Osteoblast (primary cell): Measurements from ENCODE around the gene CTDSPL2. TPM values are rescaled to one million over a fixed set of nuclear protein-coding genes. Genes with fewer than 3 reads are reported as not detected.
"Not testable (repeated sequence)": the region's sequence is repeated elsewhere in the genome, so short reads cannot be mapped to it uniquely, and the experiment has no call there.

Experiments
- DNase-seq: peaks from one replicate; pipeline ENCODE4 v3.0.0; 2011; ENCODE audit warnings: low spot score, mixed read lengths; ENCODE audit not compliant: insufficient read length; ENCODE audit errors: missing footprints
- H2AFZ ChIP-seq: 2 replicates; pipeline ENCODE4 v1.6.0; 2011; ENCODE audit warnings: mild to moderate bottlenecking, low read length
- H3K27ac ChIP-seq: 2 replicates; pipeline ENCODE4 v1.5.1; 2011; ENCODE audit warnings: mild to moderate bottlenecking, low read depth, low read length, moderate library complexity
- H3K27me3 ChIP-seq: 2 replicates; pipeline ENCODE4 v1.6.0; 2012; ENCODE audit warnings: mild to moderate bottlenecking, control low read depth, inconsistent platforms, low read length, moderate library complexity; ENCODE audit not compliant: insufficient read depth
- H3K36me3 ChIP-seq: 2 replicates; pipeline ENCODE4 v1.5.1; 2011; ENCODE audit warnings: mild to moderate bottlenecking, low read length, control low read depth, moderate library complexity; ENCODE audit not compliant: insufficient read depth
- H3K4me1 ChIP-seq: 2 replicates; pipeline ENCODE4 v1.5.1; 2011; ENCODE audit warnings: mild to moderate bottlenecking, low read length, control low read depth, moderate library complexity; ENCODE audit not compliant: insufficient read depth
- H3K4me2 ChIP-seq: 2 replicates; pipeline ENCODE4 v1.6.0; 2011; ENCODE audit warnings: mild to moderate bottlenecking, low read length; ENCODE audit not compliant: insufficient read depth
- H3K4me3 ChIP-seq: fragments of 200-600 bp; sonication (generic); 3 replicates; pipeline ENCODE4 v1.5.1; 2012; ENCODE audit warnings: mild to moderate bottlenecking, low read length, inconsistent platforms; ENCODE audit not compliant: insufficient read depth
- H3K79me2 ChIP-seq: 2 replicates; pipeline ENCODE4 v1.6.0; 2012; ENCODE audit warnings: mild to moderate bottlenecking, low read length, control low read depth, inconsistent platforms; ENCODE audit not compliant: insufficient read depth
- H3K9me3 ChIP-seq: 2 replicates; pipeline ENCODE4 v1.5.1; 2011; ENCODE audit warnings: low read depth, low read length, control low read depth
- H4K20me1 ChIP-seq: 2 replicates; pipeline ENCODE4 v1.6.0; 2012; ENCODE audit warnings: mild to moderate bottlenecking, low read length, control low read depth; ENCODE audit not compliant: insufficient read depth
- total RNA-seq: library from RNA; depleted of rRNA; stranded (reverse); fragments of >200 nt; gene quantifications from 2 replicates; pipeline ENCODE4 v1.2.3, GENCODE V29; 2012
- TF ChIP-seq, protein P1 (sequence below): IDR thresholded peaks from 2 replicates; pipeline ENCODE4 v1.5.1; 2011; ENCODE audit warnings: mild to moderate bottlenecking, low read depth, low read length, moderate library complexity; ENCODE audit errors: extremely low read depth

The CTDSPL2 gene
- total RNA-seq, 1 donor, result 75.3 TPM

DNA sequence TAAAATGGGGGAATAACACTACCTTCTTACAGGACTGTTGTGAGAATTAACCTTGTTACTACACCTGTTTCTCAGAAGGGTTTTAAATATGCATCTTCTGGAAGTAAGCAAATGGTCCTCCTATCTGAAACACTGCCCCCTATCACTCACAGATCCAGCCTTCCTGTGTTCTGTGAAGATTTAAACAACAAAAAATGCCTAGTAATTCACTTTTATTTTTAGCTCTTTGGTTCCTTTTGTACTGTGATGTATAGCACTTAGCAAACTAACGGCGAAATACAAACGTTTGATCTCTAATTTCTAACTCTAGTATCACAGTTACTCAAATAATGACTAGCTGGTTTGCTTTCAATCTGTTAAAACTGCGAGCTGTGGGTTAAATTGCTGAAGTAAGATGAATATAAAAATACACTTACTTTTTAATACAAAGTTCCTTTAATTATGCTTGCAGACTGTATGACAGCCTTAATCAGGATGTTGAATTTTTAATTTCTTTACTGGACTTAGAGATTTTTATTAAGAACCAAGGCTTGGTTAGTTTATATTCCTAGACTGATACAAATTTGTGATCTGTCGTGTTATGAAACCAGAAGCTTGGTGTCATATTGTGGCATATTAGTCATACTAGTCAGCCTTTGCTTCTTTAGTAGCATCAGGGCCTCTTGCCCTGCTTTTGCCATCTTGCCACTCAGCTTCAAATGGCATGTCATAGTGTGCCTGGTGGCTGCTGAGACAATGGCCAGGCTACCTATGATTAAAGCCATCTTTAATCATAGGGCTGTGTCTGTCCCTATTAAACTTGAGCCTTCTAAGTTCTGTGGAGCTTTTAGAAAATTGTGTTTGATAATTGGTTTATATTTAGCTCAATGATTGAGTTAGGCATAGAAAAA lies 118.7 kb downstream of the CTDSPL2 start:
- no peaks in the 10 kb centered on the region for H3K9me3 ChIP-seq
- H3K27me3 ChIP-seq, result no peaks in the 10 kb centered on the region
- DNase-seq, result peak; percentile 87
- H3K27ac ChIP-seq, result peak overlapping the region; percentile 37
- H3K36me3 ChIP-seq, result peaks cover 13% of the 10 kb centered on the region
- no peak overlapping the region for H2AFZ ChIP-seq
- H4K20me1 ChIP-seq, result peaks cover 33% of the 10 kb centered on the region
- peak overlapping the region; percentile 12 for H3K4me2 ChIP-seq
- no peak overlapping the region for H3K4me3 ChIP-seq
- peaks cover 31% of the 10 kb centered on the region for H3K4me1 ChIP-seq
- peaks cover 97% of the 10 kb centered on the region for H3K79me2 ChIP-seq
- TF ChIP-seq, protein P1, sequence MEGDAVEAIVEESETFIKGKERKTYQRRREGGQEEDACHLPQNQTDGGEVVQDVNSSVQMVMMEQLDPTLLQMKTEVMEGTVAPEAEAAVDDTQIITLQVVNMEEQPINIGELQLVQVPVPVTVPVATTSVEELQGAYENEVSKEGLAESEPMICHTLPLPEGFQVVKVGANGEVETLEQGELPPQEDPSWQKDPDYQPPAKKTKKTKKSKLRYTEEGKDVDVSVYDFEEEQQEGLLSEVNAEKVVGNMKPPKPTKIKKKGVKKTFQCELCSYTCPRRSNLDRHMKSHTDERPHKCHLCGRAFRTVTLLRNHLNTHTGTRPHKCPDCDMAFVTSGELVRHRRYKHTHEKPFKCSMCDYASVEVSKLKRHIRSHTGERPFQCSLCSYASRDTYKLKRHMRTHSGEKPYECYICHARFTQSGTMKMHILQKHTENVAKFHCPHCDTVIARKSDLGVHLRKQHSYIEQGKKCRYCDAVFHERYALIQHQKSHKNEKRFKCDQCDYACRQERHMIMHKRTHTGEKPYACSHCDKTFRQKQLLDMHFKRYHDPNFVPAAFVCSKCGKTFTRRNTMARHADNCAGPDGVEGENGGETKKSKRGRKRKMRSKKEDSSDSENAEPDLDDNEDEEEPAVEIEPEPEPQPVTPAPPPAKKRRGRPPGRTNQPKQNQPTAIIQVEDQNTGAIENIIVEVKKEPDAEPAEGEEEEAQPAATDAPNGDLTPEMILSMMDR, result peak; percentile 49

- H3K27me3 ChIP-seq, result not testable (repeated sequence)
- Histone ChIP-seq H3K36me3 (peaks cover 30% of the 10 kb centered on the region), H4K20me1 (peaks cover 20% of the 10 kb centered on the region)
These were observed 121.7 kb downstream of the CTDSPL2 start for GRCh38 chr15:44549152-44549551.

DNA sequence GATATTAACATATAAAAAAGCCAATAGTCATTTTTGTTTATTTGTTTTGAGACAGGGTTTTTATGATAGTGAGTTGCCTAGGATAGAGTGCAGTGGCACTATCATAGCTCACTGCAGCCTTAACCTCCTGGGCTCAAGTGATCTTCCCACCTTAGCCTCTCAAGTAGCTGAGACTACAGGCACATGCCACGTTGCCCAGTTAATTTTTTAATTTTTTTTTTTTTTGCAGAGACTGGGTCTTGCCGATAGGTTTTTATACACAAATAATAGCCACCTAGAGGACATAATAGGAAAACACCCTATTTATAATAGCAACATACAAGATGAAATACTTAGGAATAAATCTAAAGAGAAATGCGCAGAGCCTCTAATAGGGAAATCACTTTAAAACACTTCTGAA lies 122.8 kb downstream of the CTDSPL2 start:
- Histone ChIP-seq H3K36me3 (peaks cover 41% of the 10 kb centered on the region), H4K20me1 (peaks cover 18% of the 10 kb centered on the region)

More at GRCh38 chr15:44549152-44549551, 121.7 kb downstream of the CTDSPL2 start:
- H3K4me2 ChIP-seq, H3K9me3 ChIP-seq, H3K27ac ChIP-seq, H2AFZ ChIP-seq, H3K4me3 ChIP-seq, DNase-seq: not testable (repeated sequence)
- H3K4me1 ChIP-seq, result peaks cover 16% of the 10 kb centered on the region
- peaks cover 89% of the 10 kb centered on the region for H3K79me2 ChIP-seq

GRCh38 chr15:44550734-44551133 lies 123.3 kb downstream of the CTDSPL2 start:
- peaks cover 13% of the 10 kb centered on the region for H4K20me1 ChIP-seq
- H3K79me2 ChIP-seq, result peaks cover 84% of the 10 kb centered on the region
- peaks cover 15% of the 10 kb centered on the region for H3K4me1 ChIP-seq
- peaks cover 46% of the 10 kb centered on the region for H3K36me3 ChIP-seq
- no peak for DNase-seq
- TF ChIP-seq, protein P1, result no peak
- H3K27me3 ChIP-seq, result no peaks in the 10 kb centered on the region
- no peak overlapping the region for H3K27ac ChIP-seq
- H2AFZ ChIP-seq, result no peak overlapping the region
- no peaks in the 10 kb centered on the region for H3K9me3 ChIP-seq
- no peak overlapping the region for H3K4me2 ChIP-seq
- H3K4me3 ChIP-seq, result no peak overlapping the region

More for the DNA sequence above, 122.8 kb downstream of the CTDSPL2 start:
- DNase-seq, result no peak
- no peak overlapping the region for H3K4me2 ChIP-seq
- peaks cover 16% of the 10 kb centered on the region for H3K4me1 ChIP-seq
- no peak overlapping the region for H2AFZ ChIP-seq
- no peak overlapping the region for H3K27ac ChIP-seq
- peaks cover 84% of the 10 kb centered on the region for H3K79me2 ChIP-seq
- H3K9me3 ChIP-seq, result no peaks in the 10 kb centered on the region
- no peak overlapping the region for H3K4me3 ChIP-seq
- no peaks in the 10 kb centered on the region for H3K27me3 ChIP-seq
- TF ChIP-seq, protein P1, result peak; percentile 50
